Smooth muscle cell of the brain vasculature (primary cell): ENCODE results near the gene GPR37.

Experiments
- DNase-seq: peaks from one replicate; pipeline ENCODE4 v3.0.0-alpha.2; 2012; ENCODE audit warnings: low read depth, low spot score

Gene GPR37

GRCh38 chr7:124765401-124766352, at the start of gene GPR37:
TSS of gene GPR37 (minus strand) at chr7:124765792. CDS start at chr7:124764976, 816 bp downstream.
- DNase-seq: peak; percentile 12

- DNase-seq: no peak
These were observed 48.6 kb upstream of the GPR37 start for GRCh38 chr7:124813994-124814798.

DNA sequence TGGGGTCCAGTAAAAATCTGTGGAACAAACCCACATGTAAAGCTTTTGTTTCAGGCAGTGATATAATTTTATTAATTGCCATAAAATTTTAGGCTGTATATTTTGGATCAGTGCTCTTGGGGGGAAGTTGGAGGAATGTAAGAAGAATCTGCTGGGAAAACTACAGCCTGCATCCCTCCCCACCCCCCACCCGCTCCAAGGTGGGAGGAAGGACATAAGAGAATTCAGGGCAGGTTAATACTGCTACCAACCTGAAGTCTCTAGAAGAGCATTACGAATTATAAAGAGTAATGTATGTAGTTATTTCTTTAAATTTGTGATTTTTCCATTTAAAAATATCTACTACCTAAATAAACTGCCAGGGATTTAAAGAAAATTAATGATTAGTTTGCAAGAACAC, 47.2 kb upstream of the GPR37 start:
- no peak for DNase-seq

GRCh38 chr7:124811341-124811740, 45.7 kb upstream of the GPR37 start:
- no peak for DNase-seq

- DNase-seq: no peak
These were observed 45.0 kb upstream of the GPR37 start for GRCh38 chr7:124810605-124811004.

GRCh38 chr7:124808206-124808605, 42.6 kb upstream of the GPR37 start:
- DNase-seq: no peak

- DNase-seq: no peak
These were observed 35.8 kb upstream of the GPR37 start for GRCh38 chr7:124801330-124801895.

DNA sequence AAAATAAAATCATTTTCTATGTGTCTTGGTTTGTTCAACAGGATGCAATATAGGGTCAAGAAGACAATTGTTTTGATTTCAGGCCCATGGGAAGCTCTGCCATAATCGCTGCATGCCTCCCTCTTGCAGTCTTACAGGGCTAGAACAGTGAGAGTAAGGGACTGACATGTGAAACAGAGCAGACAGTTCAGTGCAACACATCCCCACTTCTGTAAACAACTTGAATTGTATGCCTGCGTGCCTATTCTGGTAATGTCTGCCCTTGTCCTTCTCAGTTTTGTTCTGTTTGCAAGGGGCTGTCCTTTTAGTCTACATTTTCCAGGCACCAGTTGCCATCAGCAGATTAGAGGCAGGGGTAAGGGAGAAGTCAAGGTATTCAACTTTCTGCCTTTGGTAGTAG, 34.8 kb upstream of the GPR37 start:
- no peak for DNase-seq

GRCh38 chr7:124799448-124799847, 33.9 kb upstream of the GPR37 start:
- DNase-seq: no peak

DNA sequence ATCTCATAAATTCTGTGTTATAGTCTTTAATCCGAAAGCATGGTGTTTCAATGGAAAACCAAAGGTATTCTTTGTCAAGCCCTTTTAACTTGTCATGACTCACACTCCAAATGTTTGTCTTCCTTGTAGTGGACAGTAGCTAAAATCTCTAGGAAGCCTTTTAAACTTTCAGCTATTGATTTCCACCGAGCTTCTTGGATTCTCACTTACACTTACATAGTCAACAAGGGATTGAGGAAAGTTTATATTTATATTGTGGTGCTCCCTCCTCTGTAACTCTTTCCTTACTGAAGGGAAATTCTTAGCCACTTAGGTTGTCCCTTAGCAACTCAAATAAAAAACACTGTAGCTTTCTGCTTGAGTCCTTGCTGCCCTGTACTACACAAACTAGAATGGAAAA, 31.2 kb upstream of the GPR37 start:
- DNase-seq: no peak

- no peak for DNase-seq
These were observed 27.1 kb upstream of the GPR37 start for GRCh38 chr7:124792696-124793095.

GRCh38 chr7:124792002-124792401, 26.4 kb upstream of the GPR37 start:
- no peak for DNase-seq

DNA sequence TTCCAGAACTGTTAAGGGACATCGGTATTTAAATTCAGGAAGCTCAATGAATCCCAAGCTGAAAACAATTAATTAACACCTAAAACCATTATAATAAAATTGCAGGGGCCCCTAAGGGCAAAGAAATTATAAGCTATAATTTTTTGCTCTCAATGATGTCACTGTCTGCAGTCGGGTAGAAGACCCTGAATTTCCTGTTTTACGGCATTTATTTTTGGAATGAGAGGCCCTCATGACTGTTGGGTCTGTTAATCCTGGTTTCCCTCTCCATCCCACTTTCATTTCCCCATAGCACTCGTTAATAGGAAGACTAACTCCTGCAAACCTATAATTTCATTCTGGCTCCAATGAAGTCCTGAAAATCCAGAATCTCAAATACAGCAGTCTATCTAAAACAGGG, 25.8 kb upstream of the GPR37 start:
- DNase-seq: no peak

DNA sequence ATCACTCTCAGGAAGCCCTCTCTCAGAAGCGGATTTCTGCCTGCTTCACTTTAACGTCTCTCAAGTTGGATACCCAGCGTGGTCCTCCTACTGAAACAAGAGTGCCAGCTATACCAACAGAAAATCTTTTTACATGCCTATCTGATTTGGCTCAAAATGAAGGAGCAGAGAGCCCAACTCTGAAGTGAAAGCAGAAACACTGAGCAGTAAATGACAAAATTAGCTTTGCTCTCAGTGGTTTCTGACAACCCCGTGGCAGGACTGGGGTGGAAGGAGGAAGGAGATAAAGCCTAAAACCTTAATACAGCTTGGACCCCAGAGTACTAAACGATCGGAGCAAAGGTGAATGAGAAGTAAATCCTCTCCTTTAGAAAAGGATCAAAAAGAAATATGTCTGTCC, 25.1 kb upstream of the GPR37 start:
- no peak for DNase-seq

GRCh38 chr7:124785994-124786393, 20.4 kb upstream of the GPR37 start:
- no peak for DNase-seq

GRCh38 chr7:124784879-124785818, 19.6 kb upstream of the GPR37 start:
- DNase-seq: peak; percentile 31

DNA sequence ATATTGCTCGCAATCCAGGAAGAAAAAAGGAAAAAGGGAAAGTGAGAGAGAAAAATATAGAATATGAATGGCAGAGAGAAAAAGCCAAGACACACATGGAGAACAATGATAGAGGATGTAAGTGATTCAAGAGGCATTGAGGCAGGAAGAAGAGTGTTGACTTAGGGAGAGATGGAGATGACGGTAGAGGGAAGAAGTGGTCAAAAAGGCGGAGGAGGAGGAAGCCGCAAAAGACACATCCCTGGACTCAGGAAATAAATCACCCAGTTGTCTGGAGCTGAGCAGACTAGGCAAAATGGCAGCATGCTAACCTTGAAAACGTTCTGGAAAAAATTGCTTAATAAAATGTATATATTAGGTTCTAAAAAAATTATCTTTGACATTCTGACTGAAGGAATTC, 17.7 kb upstream of the GPR37 start:
- no peak for DNase-seq

DNA sequence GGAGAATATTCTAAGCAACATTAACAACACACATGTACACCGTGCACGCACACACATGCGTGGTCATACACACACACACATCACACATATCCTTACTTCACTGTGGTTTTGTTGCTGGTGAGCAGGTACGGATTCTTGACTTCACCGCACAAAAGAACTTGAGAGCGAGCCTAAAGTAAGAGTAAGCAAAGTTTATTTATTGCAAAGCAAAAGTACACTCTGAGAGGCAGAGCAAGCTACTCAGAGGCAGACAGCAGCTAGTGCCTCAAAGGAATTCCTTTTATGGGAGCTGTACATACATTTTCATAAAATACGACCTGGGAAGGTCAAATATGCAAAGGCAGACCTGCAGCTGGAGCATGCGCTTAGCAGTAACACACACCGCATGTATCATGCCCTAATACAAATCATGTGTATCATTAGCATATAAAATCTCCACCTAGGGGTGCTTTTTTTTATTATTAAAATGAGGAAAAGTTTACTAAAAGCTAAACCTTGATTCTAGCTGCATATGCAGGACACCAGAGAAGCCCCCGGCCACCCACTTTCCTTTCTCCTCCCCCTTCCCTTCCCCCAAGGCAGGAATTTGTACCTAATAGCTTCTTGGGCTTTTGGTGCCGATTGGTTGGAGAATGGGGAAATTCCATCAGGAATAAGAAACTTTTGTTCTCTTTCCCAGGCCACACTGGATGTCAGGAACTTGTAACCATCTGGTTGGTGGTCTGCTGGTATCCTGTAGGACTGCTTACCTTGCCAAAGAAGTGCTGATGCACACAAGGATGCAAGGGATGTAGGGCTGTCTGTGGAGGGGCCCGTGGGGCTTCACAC, 16.5 kb upstream of the GPR37 start:
- no peak for DNase-seq

GRCh38 chr7:124781418-124781817, 15.8 kb upstream of the GPR37 start:
- DNase-seq: no peak

DNA sequence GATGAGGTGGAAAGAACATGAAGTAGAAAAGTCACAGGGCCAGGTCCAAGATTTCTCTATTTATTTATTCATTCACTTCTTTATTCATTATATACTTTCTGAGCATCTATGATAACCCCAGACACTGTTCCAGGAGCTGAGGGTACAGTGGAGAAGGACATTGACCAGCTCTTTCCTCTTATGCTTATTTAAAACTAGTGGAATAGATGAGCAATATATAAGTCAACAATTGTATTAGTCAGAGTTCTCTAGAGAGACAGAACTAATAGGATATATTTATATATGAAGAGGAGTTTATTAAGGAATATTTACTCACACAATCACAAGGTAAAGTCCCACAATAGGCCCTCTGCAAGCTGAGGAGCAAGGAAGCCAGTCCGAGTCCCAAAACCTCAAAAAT, 15.0 kb upstream of the GPR37 start:
- DNase-seq: no peak
